Tibial nerve (tissue), 4 donors: ENCODE measurements around the gene CRACR2A. TPM values are rescaled to one million over a fixed set of nuclear protein-coding genes. Genes with fewer than 3 reads are reported as not detected.

Experiments
- DNase-seq, 2 donors: peaks; one replicate each; pipeline ENCODE4 v3.0.0-alpha.2; 2019; ENCODE audit warnings: low spot score in 2 of 2
- H3K27ac ChIP-seq, 4 donors: fragments of 200-600 bp; sonication (generic) in 3 of 4; one replicate each; pipeline ENCODE4 v1.5.1; 2017 to 2019; ENCODE audit warnings: mild to moderate bottlenecking in 1 of 4
- H3K27me3 ChIP-seq, 2 donors: fragments of 200-600 bp; sonication (generic) in 1 of 2; one replicate each; pipeline versions ENCODE4 v1.5.1 to v1.6.0; 2017 to 2019
- H3K36me3 ChIP-seq, 3 donors: fragments of 200-600 bp; sonication (generic); one replicate each; pipeline ENCODE4 v1.5.1; 2018 to 2019
- H3K4me1 ChIP-seq, 4 donors: fragments of 200-600 bp; sonication (generic) in 3 of 4; one replicate each; pipeline ENCODE4 v1.5.1; 2017 to 2019
- H3K4me3 ChIP-seq, 4 donors: fragments of 200-600 bp; sonication (generic) in 3 of 4; one replicate each; pipeline ENCODE4 v1.5.1; 2017 to 2019; ENCODE audit warnings: mild to moderate bottlenecking in 1 of 4, moderate library complexity in 1 of 4
- H3K9me3 ChIP-seq, 4 donors: fragments of 200-600 bp; sonication (generic) in 3 of 4; one replicate each; pipeline ENCODE4 v1.5.1; 2017 to 2019
- EP300 ChIP-seq, 2 donors: sonication (generic); formaldehyde crosslinking; IDR thresholded peaks; one replicate each; pipeline ENCODE4 v1.6.1; 2017; ENCODE audit warnings: antibody characterized with exemption in 2 of 2, mild to moderate bottlenecking in 1 of 2
- POLR2A ChIP-seq, 2 donors: fragments of 450-650 bp; IDR thresholded peaks; one replicate each; pipeline ENCODE4 v1.6.1; 2017; ENCODE audit warnings: antibody characterized with exemption in 2 of 2, mild to moderate bottlenecking in 2 of 2, moderate library complexity in 2 of 2
- WGBS, 2 donors: methylation state at CpG; one replicate each; pipeline ENCODE4 v1.1.5; 2018; 5-methylcytosine and 5-hydroxymethylcytosine counted together
- total RNA-seq, 4 donors: library from RNA; depleted of rRNA; stranded (reverse); fragments of >200 nt; gene quantifications; one replicate each; pipeline ENCODE4 v1.1.0, GENCODE V29; 2016
- TF ChIP-seq, protein P1 (sequence below), 5 experiments: fragments of 200-600 bp in 3 of 5; fragments of 450-650 bp in 2 of 5; sonication (generic) in 3 of 5; IDR thresholded peaks; one replicate each; pipeline ENCODE4 v1.5.1; 2016 to 2019; ENCODE audit warnings: antibody characterized with exemption in 5 of 5, mild to moderate bottlenecking in 3 of 5, moderate library complexity in 2 of 5

Gene CRACR2A
- total RNA-seq, 4 donors from 2014 or later = 2.6 to 6.3 (median 4.2) TPM

DNA sequence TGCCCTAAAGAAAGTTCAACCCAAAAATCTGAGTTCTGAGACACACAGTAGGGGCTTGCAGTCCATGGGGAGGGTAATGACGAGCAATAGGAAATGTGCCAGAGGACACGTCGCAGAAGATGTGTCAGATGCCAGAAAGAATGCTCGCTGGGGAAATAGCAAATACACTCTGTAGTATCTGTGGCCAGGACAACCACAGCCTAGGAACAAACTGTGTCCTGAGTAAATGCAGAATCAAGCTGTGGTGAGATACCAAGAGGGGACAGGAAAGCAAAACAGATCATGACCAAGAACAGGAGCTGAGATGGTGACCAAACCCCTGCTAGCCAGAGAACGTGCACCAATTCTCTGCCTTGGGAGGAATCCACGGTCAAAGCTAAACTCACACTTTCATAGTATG, 9.1 kb downstream of the CRACR2A start:
- 70% methylated on average over 6 of the region's 6 CpGs for WGBS, 2 donors
- H3K36me3 ChIP-seq = peaks cover 0 to 13% (median 0%) of the 10 kb centered on the region in 3 donors
- no peak overlapping the region for H3K4me3 ChIP-seq
- H3K27ac ChIP-seq = no peak overlapping the region
- no peaks in the 10 kb centered on the region for H3K27me3 ChIP-seq
- TF ChIP-seq, protein P1, sequence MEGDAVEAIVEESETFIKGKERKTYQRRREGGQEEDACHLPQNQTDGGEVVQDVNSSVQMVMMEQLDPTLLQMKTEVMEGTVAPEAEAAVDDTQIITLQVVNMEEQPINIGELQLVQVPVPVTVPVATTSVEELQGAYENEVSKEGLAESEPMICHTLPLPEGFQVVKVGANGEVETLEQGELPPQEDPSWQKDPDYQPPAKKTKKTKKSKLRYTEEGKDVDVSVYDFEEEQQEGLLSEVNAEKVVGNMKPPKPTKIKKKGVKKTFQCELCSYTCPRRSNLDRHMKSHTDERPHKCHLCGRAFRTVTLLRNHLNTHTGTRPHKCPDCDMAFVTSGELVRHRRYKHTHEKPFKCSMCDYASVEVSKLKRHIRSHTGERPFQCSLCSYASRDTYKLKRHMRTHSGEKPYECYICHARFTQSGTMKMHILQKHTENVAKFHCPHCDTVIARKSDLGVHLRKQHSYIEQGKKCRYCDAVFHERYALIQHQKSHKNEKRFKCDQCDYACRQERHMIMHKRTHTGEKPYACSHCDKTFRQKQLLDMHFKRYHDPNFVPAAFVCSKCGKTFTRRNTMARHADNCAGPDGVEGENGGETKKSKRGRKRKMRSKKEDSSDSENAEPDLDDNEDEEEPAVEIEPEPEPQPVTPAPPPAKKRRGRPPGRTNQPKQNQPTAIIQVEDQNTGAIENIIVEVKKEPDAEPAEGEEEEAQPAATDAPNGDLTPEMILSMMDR (IDR thresholded peaks at IDR 0.05) = no peak
- TF ChIP-seq EP300 (IDR thresholded peaks at IDR 0.05) (no peak), POLR2A (IDR thresholded peaks at IDR 0.05) (no peak)
- peaks cover 0 to 8% (median 0%) of the 10 kb centered on the region in 4 donors for H3K9me3 ChIP-seq
- no peak for DNase-seq
- H3K4me1 ChIP-seq = peaks cover 0 to 7% (median 0%) of the 10 kb centered on the region in 4 donors

DNA sequence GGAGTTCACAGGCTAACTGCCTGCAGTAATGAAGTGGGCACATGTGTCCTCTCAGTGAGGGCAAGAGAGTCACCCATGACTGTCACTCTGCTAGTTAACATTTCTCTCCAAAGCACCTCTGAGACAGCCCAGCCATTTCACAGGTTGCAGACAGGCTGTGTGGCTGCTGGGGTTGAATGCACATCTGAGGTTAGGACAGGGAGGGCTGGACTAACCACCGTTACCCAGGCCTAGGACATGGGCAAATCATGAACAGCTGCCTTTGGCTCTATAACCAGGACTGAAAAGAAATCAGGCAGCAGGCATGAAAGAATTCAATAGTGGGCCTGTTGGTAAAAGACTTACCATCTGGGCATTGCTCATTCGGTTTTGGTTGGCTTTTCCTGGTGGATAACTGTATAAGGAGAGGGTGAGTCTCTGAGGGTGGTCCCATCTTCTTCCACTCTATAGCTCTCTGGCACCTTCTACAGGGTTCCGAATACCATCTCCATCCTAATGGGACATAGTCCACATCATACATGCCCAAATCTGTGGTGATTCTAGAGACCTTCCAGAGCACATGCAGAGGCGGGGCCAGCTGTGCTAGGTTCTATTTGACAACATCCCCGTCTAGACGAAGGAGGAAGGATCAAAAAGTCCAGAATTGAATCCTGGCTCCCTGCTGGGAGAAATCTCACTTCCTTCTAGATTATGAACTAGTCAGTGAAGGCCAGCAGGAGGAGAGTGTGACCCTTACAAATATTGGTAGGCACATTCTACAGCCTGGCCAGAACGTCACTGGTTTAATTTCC, 10.8 kb downstream of the CRACR2A start:
- no peak overlapping the region for H3K4me3 ChIP-seq
- H3K27me3 ChIP-seq = no peaks in the 10 kb centered on the region
- peaks cover 0 to 8% (median 0%) of the 10 kb centered on the region in 3 donors for H3K36me3 ChIP-seq
- WGBS, 2 donors = 79 to 84% methylated on average over 7 of the region's 7 CpGs
- DNase-seq = no peak
- H3K27ac ChIP-seq = no peak overlapping the region
- TF ChIP-seq POLR2A (IDR thresholded peaks at IDR 0.05) = no peak
- TF ChIP-seq, protein P1 (IDR thresholded peaks at IDR 0.05) = no peak
- peaks cover 0 to 8% (median 0%) of the 10 kb centered on the region in 4 donors for H3K9me3 ChIP-seq
- H3K4me1 ChIP-seq = peaks cover 0 to 7% (median 0%) of the 10 kb centered on the region in 4 donors

DNA sequence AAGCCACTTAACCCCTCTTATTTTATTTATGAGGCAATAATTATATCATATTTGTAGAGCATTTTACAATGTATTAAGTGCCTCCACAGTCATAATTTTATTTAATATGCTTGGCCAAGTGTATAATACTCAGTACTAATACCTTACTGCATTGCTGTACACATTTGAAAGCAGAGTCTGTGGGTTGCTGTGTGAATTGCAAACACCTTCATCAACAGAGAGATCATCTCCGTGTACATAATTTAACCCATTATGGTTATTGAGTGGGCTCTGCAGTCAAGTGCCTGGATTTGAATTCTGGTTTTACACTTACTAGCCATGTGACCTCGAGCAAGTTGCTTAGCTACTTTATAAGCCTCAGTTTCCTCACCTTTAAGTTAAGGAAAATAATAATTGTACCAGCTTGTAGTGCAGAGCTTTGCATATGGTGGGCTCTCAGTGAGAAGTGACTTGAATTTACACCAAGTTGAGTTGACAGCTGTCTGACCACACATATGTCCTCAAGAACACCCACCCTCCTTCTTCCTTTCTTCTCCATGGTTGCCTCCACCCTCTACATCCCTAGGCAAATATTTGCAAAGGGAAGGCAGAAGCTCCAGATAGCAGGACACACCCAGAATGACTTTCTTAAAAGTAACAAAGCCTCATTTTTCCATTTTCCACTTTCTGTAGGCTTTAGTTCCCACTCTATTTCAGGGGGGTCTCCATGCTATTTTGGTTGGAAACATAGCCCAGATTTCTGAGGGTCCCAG, 12.3 kb downstream of the CRACR2A start:
- Histone ChIP-seq H3K27ac (no peak overlapping the region), H3K27me3 (no peaks in the 10 kb centered on the region), H3K4me3 (no peak overlapping the region), H3K4me1 (peaks cover 0 to 7% (median 0%) of the 10 kb centered on the region in 4 donors), H3K36me3 (no peaks in the 10 kb centered on the region), H3K9me3 (no peaks in the 10 kb centered on the region)
- TF ChIP-seq POLR2A (IDR thresholded peaks at IDR 0.05) = no peak
- no peak for TF ChIP-seq EP300 (IDR thresholded peaks at IDR 0.05)
- TF ChIP-seq, protein P1 (IDR thresholded peaks at IDR 0.05) = no peak
- WGBS, 2 donors = 57 to 74% methylated on average over 2 of the region's 2 CpGs
- DNase-seq = no peak

DNA sequence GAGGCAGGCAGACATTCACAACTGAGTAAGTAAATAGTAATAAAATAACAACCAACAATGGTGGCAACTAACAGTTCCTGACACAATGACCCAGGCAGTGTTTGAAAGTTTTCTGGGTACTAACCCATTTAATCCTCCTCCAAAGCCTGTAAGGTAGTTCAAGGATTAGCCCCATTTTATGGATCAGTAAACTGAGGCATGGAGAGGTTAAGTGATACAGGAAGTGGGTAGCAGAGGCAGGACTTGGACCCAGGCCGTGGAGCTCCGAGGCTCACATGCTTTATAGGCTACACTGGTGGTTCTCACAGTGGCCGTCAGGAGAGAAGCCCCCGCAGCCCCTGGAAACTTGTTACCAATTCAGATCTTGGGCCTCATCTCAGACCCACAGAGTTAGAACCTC, 17.5 kb downstream of the CRACR2A start:
- Histone ChIP-seq H3K4me3 (no peak overlapping the region), H3K27me3 (no peaks in the 10 kb centered on the region), H3K4me1 (no peaks in the 10 kb centered on the region), H3K36me3 (peaks cover 0 to 7% (median 0%) of the 10 kb centered on the region in 3 donors), H3K9me3 (no peaks in the 10 kb centered on the region), H3K27ac (no peak overlapping the region)
- DNase-seq = no peak
- 85 to 91% methylated on average over 4 of the region's 4 CpGs for WGBS, 2 donors
- TF ChIP-seq, protein P1 (IDR thresholded peaks at IDR 0.05) = no peak
- TF ChIP-seq EP300 (IDR thresholded peaks at IDR 0.05) = no peak
- no peak for TF ChIP-seq POLR2A (IDR thresholded peaks at IDR 0.05)

DNA sequence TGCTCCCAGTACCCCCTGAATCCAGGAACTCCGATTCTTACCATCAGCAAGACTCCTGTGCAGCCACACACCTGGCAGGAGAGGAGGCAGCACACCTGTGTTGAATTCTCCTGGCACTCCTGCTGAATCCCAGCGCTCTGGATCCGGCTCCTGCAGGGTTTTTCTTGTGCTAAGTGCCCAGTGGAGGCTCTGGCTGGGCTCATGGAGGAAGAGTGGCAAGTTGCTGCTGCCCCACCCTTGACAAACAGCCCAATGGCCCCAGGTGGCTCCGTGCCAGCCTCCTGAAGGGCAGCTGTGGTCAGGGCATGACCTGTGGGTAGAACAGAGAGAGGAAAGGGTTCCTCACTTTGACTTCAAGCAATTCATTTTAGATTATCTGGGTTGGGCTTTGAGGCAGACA, 20.0 kb downstream of the CRACR2A start:
- H3K36me3 ChIP-seq = peaks cover 0 to 7% (median 0%) of the 10 kb centered on the region in 3 donors
- no peaks in the 10 kb centered on the region for H3K27me3 ChIP-seq
- no peak overlapping the region for H3K27ac ChIP-seq
- WGBS, 2 donors = 74 to 85% methylated on average over 3 to 4 of the region's 4 CpGs
- no peaks in the 10 kb centered on the region for H3K9me3 ChIP-seq
- no peak for DNase-seq
- H3K4me3 ChIP-seq = no peak overlapping the region
- H3K4me1 ChIP-seq = peaks cover 0 to 8% (median 0%) of the 10 kb centered on the region in 4 donors
- no peak for TF ChIP-seq EP300 (IDR thresholded peaks at IDR 0.05)
- TF ChIP-seq, protein P1 (IDR thresholded peaks at IDR 0.05) = no peak
- TF ChIP-seq POLR2A (IDR thresholded peaks at IDR 0.05) = no peak
